A549 (cell line): ENCODE results near the gene NELFE.

ENCODE experiments used
- CTCF ChIP-seq: fragments of >200 bp; sonication (Bioruptor Twin); formaldehyde crosslinking; IDR thresholded peaks from 3 replicates; pipeline ENCODE4 v1.5.1; 2016
- EP300 ChIP-seq, 2 experiments: fragments of >200 bp; sonication (Bioruptor Twin); formaldehyde crosslinking; IDR thresholded peaks; 2 replicates in 1 of 2; 3 replicates in 1 of 2; pipeline ENCODE4 v1.6.1; 2016 to 2017
- POLR2A ChIP-seq: IDR thresholded peaks from 2 replicates; pipeline ENCODE4 v1.6.1; 2012; ENCODE audit warnings: mild to moderate bottlenecking, low read length
- RAD21 ChIP-seq, 2 experiments: fragments of >200 bp in 1 of 2; sonication (Bioruptor Twin) in 1 of 2; formaldehyde crosslinking in 1 of 2; IDR thresholded peaks in 1 of 2; conservative IDR thresholded peaks in 1 of 2; 2 replicates in 1 of 2; 3 replicates in 1 of 2; pipeline ENCODE4 v1.6.1; 2012 to 2018; ENCODE audit warnings: inconsistent platforms in 1 of 2
- REST ChIP-seq: fragments of 200-600 bp; sonication (generic); IDR thresholded peaks from 2 replicates; pipeline ENCODE4 v1.6.1; 2016; ENCODE audit warnings: antibody characterized with exemption, mild to moderate bottlenecking, moderate library complexity
- SREBF2 ChIP-seq: fragments of 450-650 bp; IDR thresholded peaks from 2 replicates; pipeline ENCODE4 v1.6.1; 2014; ENCODE audit warnings: mild to moderate bottlenecking, moderate library complexity

- TF ChIP-seq REST (no peak), RAD21 (conservative IDR thresholded peaks at IDR 0.05 in 1 of 2, IDR thresholded peaks at IDR 0.05 in 1 of 2) (no peak), CTCF (no peak), SREBF2 (no peak), POLR2A (no peak), EP300 (IDR thresholded peaks at IDR 0.05) (no peak)
Measured at GRCh38 chr6:31943742-31944141, 15.0 kb downstream of the NELFE start.
